ENCODE data around the gene DPP10.

DPP10 gene

DNA sequence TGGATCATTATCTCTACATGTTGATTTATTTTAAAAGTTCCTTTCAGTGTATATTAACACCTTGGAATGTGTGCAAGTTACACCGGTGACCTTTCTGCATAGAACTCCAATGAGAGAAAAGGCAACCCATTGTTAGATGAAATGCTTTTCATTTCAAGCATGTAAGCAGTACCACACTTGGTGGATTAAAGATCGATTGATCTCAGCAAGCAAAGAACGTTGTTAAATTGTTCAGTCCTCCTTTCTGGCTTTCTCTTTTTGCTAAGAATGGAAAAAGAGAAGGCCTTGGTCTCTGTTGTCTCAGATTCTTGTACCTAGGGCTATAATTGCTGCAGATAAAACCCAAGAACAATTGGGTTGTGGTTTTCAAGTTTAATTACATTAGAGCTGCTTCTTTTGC, 843.0 kb downstream of the DPP10 start:
- ChIA-PET CTCF (no interaction called here), POLR2A (no interaction called here)
- no peak for DNase-seq (ENCODE audit: extremely low spot score)
- TF ChIP-seq TARDBP (IDR thresholded peaks at IDR 0.05) = no peak
- TF ChIP-seq, protein P1, sequence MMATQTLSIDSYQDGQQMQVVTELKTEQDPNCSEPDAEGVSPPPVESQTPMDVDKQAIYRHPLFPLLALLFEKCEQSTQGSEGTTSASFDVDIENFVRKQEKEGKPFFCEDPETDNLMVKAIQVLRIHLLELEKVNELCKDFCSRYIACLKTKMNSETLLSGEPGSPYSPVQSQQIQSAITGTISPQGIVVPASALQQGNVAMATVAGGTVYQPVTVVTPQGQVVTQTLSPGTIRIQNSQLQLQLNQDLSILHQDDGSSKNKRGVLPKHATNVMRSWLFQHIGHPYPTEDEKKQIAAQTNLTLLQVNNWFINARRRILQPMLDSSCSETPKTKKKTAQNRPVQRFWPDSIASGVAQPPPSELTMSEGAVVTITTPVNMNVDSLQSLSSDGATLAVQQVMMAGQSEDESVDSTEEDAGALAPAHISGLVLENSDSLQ (IDR thresholded peaks at IDR 0.05) = no peak
- TF ChIP-seq SUZ12 (IDR thresholded peaks at IDR 0.05) = no peak
- TF ChIP-seq ARNT (IDR thresholded peaks at IDR 0.05) = no peak
- no peak for TF ChIP-seq ZNF384 (IDR thresholded peaks at IDR 0.05)
- no peak for TF ChIP-seq L3MBTL2 (conservative IDR thresholded peaks at IDR 0.05)
- TF ChIP-seq BHLHE40 (IDR thresholded peaks at IDR 0.05; ENCODE audit: borderline replicate concordance) = no peak
- TF ChIP-seq FOXK2 (IDR thresholded peaks at IDR 0.05) = no peak
- no peak for TF ChIP-seq FOXA1 (IDR thresholded peaks at IDR 0.05)
- TF ChIP-seq CTBP1 (IDR thresholded peaks at IDR 0.05; ENCODE audit: borderline replicate concordance) = no peak
- no peak for TF ChIP-seq ELF4 (IDR thresholded peaks at IDR 0.05)
- TF ChIP-seq NFRKB (IDR thresholded peaks at IDR 0.05) = no peak
- TF ChIP-seq FOXM1 (IDR thresholded peaks at IDR 0.05; ENCODE audit: borderline replicate concordance) = no peak
- no peak for TF ChIP-seq SP1 (IDR thresholded peaks at IDR 0.05)
- no peak for TF ChIP-seq LEF1 (IDR thresholded peaks at IDR 0.05; ENCODE audit: borderline replicate concordance)
- TF ChIP-seq HDGF (IDR thresholded peaks at IDR 0.05; ENCODE audit: borderline replicate concordance) = no peak

- no peak for DNase-seq (ENCODE audit: extremely low spot score)
- no peak for TF ChIP-seq HDGF (IDR thresholded peaks at IDR 0.05; ENCODE audit: borderline replicate concordance)
- no peak for TF ChIP-seq ARNT (IDR thresholded peaks at IDR 0.05)
- no peak for TF ChIP-seq SP1 (IDR thresholded peaks at IDR 0.05)
- no peak for TF ChIP-seq ZNF384 (IDR thresholded peaks at IDR 0.05)
- ChIA-PET POLR2A (no interaction called here), CTCF (no interaction called here)
These were observed 848.0 kb downstream of the DPP10 start for GRCh38 chr2:115290478-115290877.

DNA sequence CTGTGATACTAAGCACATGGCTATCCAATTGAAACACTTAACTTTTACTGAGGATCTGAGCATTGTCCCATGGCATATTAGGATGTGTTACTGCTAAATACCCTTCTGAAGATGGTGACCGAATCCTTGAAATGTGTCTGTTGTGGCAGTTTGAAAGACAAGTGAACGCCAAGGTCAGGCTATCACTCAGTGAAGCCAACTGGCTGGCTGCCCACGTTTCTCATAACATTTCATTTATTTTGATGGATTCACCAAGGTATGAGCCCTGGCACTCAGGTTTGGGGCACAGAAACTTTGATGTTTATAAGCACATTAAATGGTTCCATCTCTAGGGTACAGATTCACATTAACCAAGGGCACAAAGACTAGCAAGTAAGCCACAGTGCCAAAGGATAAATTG, 850.3 kb downstream of the DPP10 start:
- ChIA-PET POLR2A (no interaction called here), CTCF (interaction anchor here (0.6 kb wide), 1 partner anchor 67 kb away, joined by 3 read pairs; no protein-coding TSS in a partner anchor)
- DNase-seq (ENCODE audit: extremely low spot score) = no peak
- no peak for TF ChIP-seq ARNT (IDR thresholded peaks at IDR 0.05)
- TF ChIP-seq ELF4 (IDR thresholded peaks at IDR 0.05) = no peak
- TF ChIP-seq NFRKB (IDR thresholded peaks at IDR 0.05) = no peak
- TF ChIP-seq, protein P1 (IDR thresholded peaks at IDR 0.05) = no peak
- TF ChIP-seq FOXA1 (IDR thresholded peaks at IDR 0.05) = no peak
- TF ChIP-seq L3MBTL2 (conservative IDR thresholded peaks at IDR 0.05) = no peak
- TF ChIP-seq SP1 (IDR thresholded peaks at IDR 0.05) = no peak

GRCh38 chr2:115294999-115295398, 852.6 kb downstream of the DPP10 start:
- TF ChIP-seq FOXM1 (IDR thresholded peaks at IDR 0.05; ENCODE audit: borderline replicate concordance) = no peak
- no peak for TF ChIP-seq NFRKB (IDR thresholded peaks at IDR 0.05)
- TF ChIP-seq SUZ12 (IDR thresholded peaks at IDR 0.05) = no peak
- no peak for TF ChIP-seq LEF1 (IDR thresholded peaks at IDR 0.05; ENCODE audit: borderline replicate concordance)
- TF ChIP-seq ELF4 (IDR thresholded peaks at IDR 0.05) = no peak
- TF ChIP-seq ZNF384 (IDR thresholded peaks at IDR 0.05) = no peak
- TF ChIP-seq FOXK2 (IDR thresholded peaks at IDR 0.05) = no peak
- no peak for TF ChIP-seq TARDBP (IDR thresholded peaks at IDR 0.05)
- no peak for TF ChIP-seq CTBP1 (IDR thresholded peaks at IDR 0.05; ENCODE audit: borderline replicate concordance)
- TF ChIP-seq ARNT (IDR thresholded peaks at IDR 0.05) = no peak
- TF ChIP-seq, protein P1 (IDR thresholded peaks at IDR 0.05) = no peak
- no peak for TF ChIP-seq BHLHE40 (IDR thresholded peaks at IDR 0.05; ENCODE audit: borderline replicate concordance)
- no peak for DNase-seq (ENCODE audit: extremely low spot score)
- POLR2A ChIA-PET = no interaction called here
- CTCF ChIA-PET = no interaction called here

- no peak for TF ChIP-seq FOXK2 (IDR thresholded peaks at IDR 0.05)
- TF ChIP-seq CTBP1 (IDR thresholded peaks at IDR 0.05; ENCODE audit: borderline replicate concordance) = no peak
- no peak for TF ChIP-seq HDGF (IDR thresholded peaks at IDR 0.05; ENCODE audit: borderline replicate concordance)
- no peak for TF ChIP-seq SP1 (IDR thresholded peaks at IDR 0.05)
- TF ChIP-seq FOXA1 (IDR thresholded peaks at IDR 0.05) = no peak
- no peak for TF ChIP-seq SUZ12 (IDR thresholded peaks at IDR 0.05)
- no peak for TF ChIP-seq FOXM1 (IDR thresholded peaks at IDR 0.05; ENCODE audit: borderline replicate concordance)
- no peak for TF ChIP-seq L3MBTL2 (conservative IDR thresholded peaks at IDR 0.05)
- no peak for TF ChIP-seq BHLHE40 (IDR thresholded peaks at IDR 0.05; ENCODE audit: borderline replicate concordance)
- TF ChIP-seq LEF1 (IDR thresholded peaks at IDR 0.05; ENCODE audit: borderline replicate concordance) = no peak
- CTCF ChIA-PET = no interaction called here
- POLR2A ChIA-PET = no interaction called here
- no peak for DNase-seq (ENCODE audit: extremely low spot score)
These were observed 854.6 kb downstream of the DPP10 start for GRCh38 chr2:115297056-115297455.

DNA sequence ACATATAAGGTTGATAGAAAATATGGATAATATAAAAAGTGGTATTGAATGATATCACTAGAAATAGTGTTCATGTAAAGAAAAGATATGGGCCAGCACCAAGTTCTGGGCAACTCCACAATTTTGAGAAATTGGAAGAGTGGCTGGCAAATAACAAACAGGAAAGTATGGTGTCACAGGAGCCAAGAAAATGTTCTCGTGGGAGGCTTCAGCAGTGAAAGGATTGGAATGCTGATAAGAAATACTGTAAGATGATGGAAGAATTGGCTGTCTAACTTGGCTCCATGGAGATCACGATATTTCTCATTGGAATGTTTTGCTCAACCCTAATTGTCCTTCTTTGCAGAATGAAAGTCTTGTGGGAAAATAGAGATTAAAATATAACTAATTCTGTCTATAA, 856.8 kb downstream of the DPP10 start:
- CTCF ChIA-PET = no interaction called here
- POLR2A ChIA-PET = no interaction called here
- DNase-seq (ENCODE audit: extremely low spot score) = no peak
- TF ChIP-seq FOXA1 (IDR thresholded peaks at IDR 0.05) (no peak), LEF1 (IDR thresholded peaks at IDR 0.05; ENCODE audit: borderline replicate concordance) (no peak), SUZ12 (IDR thresholded peaks at IDR 0.05) (no peak), FOXM1 (IDR thresholded peaks at IDR 0.05; ENCODE audit: borderline replicate concordance) (no peak), TARDBP (IDR thresholded peaks at IDR 0.05) (no peak), SP1 (IDR thresholded peaks at IDR 0.05) (no peak), ZNF384 (IDR thresholded peaks at IDR 0.05) (no peak), CTBP1 (IDR thresholded peaks at IDR 0.05; ENCODE audit: borderline replicate concordance) (no peak), ELF4 (IDR thresholded peaks at IDR 0.05) (no peak), L3MBTL2 (conservative IDR thresholded peaks at IDR 0.05) (no peak), NFRKB (IDR thresholded peaks at IDR 0.05) (no peak), HDGF (IDR thresholded peaks at IDR 0.05; ENCODE audit: borderline replicate concordance) (no peak), BHLHE40 (IDR thresholded peaks at IDR 0.05; ENCODE audit: borderline replicate concordance) (no peak), FOXK2 (IDR thresholded peaks at IDR 0.05) (no peak), ARNT (IDR thresholded peaks at IDR 0.05) (no peak)
- TF ChIP-seq, protein P1 (IDR thresholded peaks at IDR 0.05) = no peak
